HEK293T (cell line): ENCODE measurements around the gene MFRP.

Source experiments
- CTCF ChIA-PET: fragments of 350-600 bp; formaldehyde crosslinking; extraction: SDS; loops from one replicate; lab custom pipeline; 2021; ENCODE audit warnings: antibody characterized with exemption, inconsistent platforms; lab: Yijun Ruan, JAX
- POLR2A ChIA-PET: fragments of 350-600 bp; formaldehyde crosslinking; extraction: SDS; loops from one replicate; lab custom pipeline; 2020; ENCODE audit warnings: antibody characterized with exemption, inconsistent platforms; lab: Yijun Ruan, JAX
- DNase-seq: peaks from one replicate; pipeline ENCODE4 v3.0.0; 2012; ENCODE audit warnings: mixed read lengths; ENCODE audit errors: extremely low spot score
- ARNT ChIP-seq: fragments of 450-650 bp; IDR thresholded peaks from 2 replicates; pipeline ENCODE4 v1.6.1; 2017; ENCODE audit warnings: mild to moderate bottlenecking
- BHLHE40 ChIP-seq: fragments of 450-650 bp; IDR thresholded peaks from 2 replicates; pipeline ENCODE4 v1.6.1; 2016; ENCODE audit warnings: mild to moderate bottlenecking, moderate library complexity, borderline replicate concordance
- CTBP1 ChIP-seq: fragments of 450-650 bp; IDR thresholded peaks from 2 replicates; pipeline ENCODE4 v1.6.1; 2016; ENCODE audit warnings: borderline replicate concordance
- ELF4 ChIP-seq: fragments of 450-650 bp; IDR thresholded peaks from 2 replicates; pipeline ENCODE4 v1.6.1; 2017; ENCODE audit warnings: antibody characterized with exemption
- FOXA1 ChIP-seq: fragments of 450-650 bp; IDR thresholded peaks from 2 replicates; pipeline ENCODE4 v1.6.1; 2016; ENCODE audit warnings: mild to moderate bottlenecking
- FOXK2 ChIP-seq: fragments of 450-650 bp; IDR thresholded peaks from 2 replicates; pipeline ENCODE4 v1.6.1; 2016; ENCODE audit warnings: mild to moderate bottlenecking
- FOXM1 ChIP-seq: fragments of 450-650 bp; IDR thresholded peaks from 2 replicates; pipeline ENCODE4 v1.6.1; 2017; ENCODE audit warnings: mild to moderate bottlenecking, borderline replicate concordance
- HDGF ChIP-seq: fragments of 450-650 bp; IDR thresholded peaks from 2 replicates; pipeline ENCODE4 v1.6.1; 2017; ENCODE audit warnings: antibody characterized with exemption, borderline replicate concordance
- L3MBTL2 ChIP-seq: fragments of 450-650 bp; conservative IDR thresholded peaks from 2 replicates; pipeline ENCODE4 v1.6.1; 2016; ENCODE audit warnings: mild to moderate bottlenecking
- LEF1 ChIP-seq: fragments of 450-650 bp; IDR thresholded peaks from 2 replicates; pipeline ENCODE4 v1.6.1; 2017; ENCODE audit warnings: mild to moderate bottlenecking, borderline replicate concordance
- NFRKB ChIP-seq: fragments of 450-650 bp; IDR thresholded peaks from 2 replicates; pipeline ENCODE4 v1.6.1; 2016; ENCODE audit warnings: mild to moderate bottlenecking, moderate library complexity
- PKNOX1 ChIP-seq: fragments of 450-650 bp; IDR thresholded peaks from 2 replicates; pipeline ENCODE4 v1.6.1; 2016
- SP1 ChIP-seq: fragments of 450-650 bp; IDR thresholded peaks from 2 replicates; pipeline ENCODE4 v1.6.1; 2017
- SUZ12 ChIP-seq: fragments of 450-650 bp; IDR thresholded peaks from 2 replicates; pipeline ENCODE4 v1.6.1; 2016; ENCODE audit warnings: mild to moderate bottlenecking
- TARDBP ChIP-seq: fragments of 450-650 bp; IDR thresholded peaks from 2 replicates; pipeline ENCODE4 v1.6.1; 2016
- ZNF384 ChIP-seq: fragments of 450-650 bp; IDR thresholded peaks from 2 replicates; pipeline ENCODE4 v1.6.1; 2016

MFRP gene

GRCh38 chr11:119369132-119369925 is 22.8 kb upstream of the MFRP start:
- ChIA-PET CTCF (interaction anchor here (1.5 to 2.0 kb wide), 4 partner anchors 12 to 31 kb away, joined by 3 to 12 read pairs (median 6); partner anchors contain the start of genes C1QTNF5 and USP2), POLR2A (interaction anchor here (1.7 kb wide), 1 partner anchor 32 kb away, joined by 4 read pairs; no protein-coding TSS in a partner anchor)
- no peak for DNase-seq
- TF ChIP-seq L3MBTL2 (no peak), BHLHE40 (no peak), FOXK2 (no peak), LEF1 (no peak), FOXM1 (no peak), FOXA1 (no peak), ARNT (no peak), NFRKB (no peak), ZNF384 (no peak), SUZ12 (no peak), SP1 (no peak), ELF4 (no peak), CTBP1 (no peak), HDGF (no peak), PKNOX1 (no peak)

GRCh38 chr11:119368121-119369034 is 21.9 kb upstream of the MFRP start:
- ChIA-PET CTCF (interaction anchor here (0.7 to 2.0 kb wide), 6 partner anchors 13 to 176 kb away, joined by 3 to 12 read pairs (median 4); partner anchors contain the start of genes C1QTNF5 and USP2), POLR2A (interaction anchor here (1.0 to 2.2 kb wide), 3 partner anchors 11 to 31 kb away, joined by 3 to 7 read pairs (median 4); no protein-coding TSS in a partner anchor)
- no peak for DNase-seq
- TF ChIP-seq HDGF (no peak), ARNT (no peak), ELF4 (no peak), TARDBP (no peak), LEF1 (no peak), FOXM1 (no peak), SUZ12 (no peak)

GRCh38 chr11:119367661-119368120 is 21.2 kb upstream of the MFRP start:
- DNase-seq = no peak
- POLR2A ChIA-PET = interaction anchor here (0.9 to 2.2 kb wide), 4 partner anchors 11 to 30 kb away, joined by 3 to 7 read pairs (median 4); partner anchors contain the start of gene USP2
- CTCF ChIA-PET = interaction anchor here (1.1 to 2.0 kb wide), 5 partner anchors 14 to 107 kb away, joined by 3 to 12 read pairs (median 4); partner anchors contain the start of genes C1QTNF5 and USP2
- no peak for TF ChIP-seq ELF4
- TF ChIP-seq SUZ12 = no peak
- TF ChIP-seq LEF1 = no peak
- TF ChIP-seq HDGF = no peak
- no peak for TF ChIP-seq NFRKB
- no peak for TF ChIP-seq FOXA1
- TF ChIP-seq BHLHE40 = no peak
- TF ChIP-seq CTBP1 = no peak
- TF ChIP-seq ARNT = no peak

DNA sequence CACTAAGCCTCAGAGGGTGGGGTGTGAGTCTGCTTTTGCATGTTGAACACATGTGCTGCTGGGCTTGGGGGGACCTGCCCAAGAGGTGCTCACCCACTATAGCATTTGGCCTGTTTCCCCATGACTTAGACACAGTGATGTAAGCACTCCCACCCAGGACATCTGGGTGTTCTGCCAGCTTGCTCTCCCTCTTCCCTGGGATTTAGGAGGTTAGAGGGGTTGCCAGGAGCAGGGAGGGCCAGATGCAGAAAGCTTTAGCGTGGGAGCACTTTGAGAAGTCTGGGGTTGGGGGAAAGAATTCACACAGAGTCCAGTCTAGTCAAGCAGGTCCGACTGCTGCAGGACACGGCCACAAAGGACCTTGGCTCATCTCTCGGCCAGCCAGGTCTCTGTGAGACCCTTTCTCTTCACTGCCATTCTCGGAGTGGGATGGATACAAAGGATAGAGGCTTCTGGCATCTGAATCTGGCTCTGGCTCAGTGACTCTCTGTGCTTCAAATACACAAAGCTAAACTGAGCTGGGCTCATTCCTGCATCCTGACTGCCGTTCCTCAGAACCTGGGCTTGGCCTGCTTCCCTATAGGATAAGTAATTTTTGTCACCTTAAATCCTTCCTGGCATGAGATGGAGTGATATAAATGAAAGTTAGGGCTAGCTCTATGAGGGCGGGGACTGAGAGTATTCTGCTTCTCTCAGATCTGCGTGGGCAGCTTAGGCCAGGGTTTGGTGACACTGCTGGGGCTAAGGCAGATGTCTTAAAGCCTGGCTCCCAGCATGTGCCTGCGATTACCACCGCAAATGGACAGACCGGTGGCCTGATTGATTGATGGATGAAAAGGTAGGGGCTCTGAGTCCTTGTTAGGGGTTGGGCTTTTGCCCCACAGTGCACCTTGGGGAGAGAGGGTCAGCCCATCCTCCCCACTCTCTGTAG is 20.4 kb upstream of the MFRP start:
- TF ChIP-seq ELF4 (no peak), SUZ12 (no peak), HDGF (no peak), CTBP1 (no peak), ARNT (no peak), FOXM1 (no peak), BHLHE40 (no peak), LEF1 (no peak), ZNF384 (no peak), FOXK2 (no peak), NFRKB (no peak)
- DNase-seq = no peak
- ChIA-PET CTCF (interaction anchor here (1.1 kb wide), 1 partner anchor 108 kb away, joined by 3 read pairs; no protein-coding TSS in a partner anchor), POLR2A (interaction anchor here (0.9 to 2.2 kb wide), 2 partner anchors 14 to 29 kb away, joined by 3 to 7 read pairs; partner anchors contain the start of gene USP2)

- POLR2A ChIA-PET = interaction anchor here (1.6 kb wide), 1 partner anchor 31 kb away, joined by 4 read pairs; the partner anchor contains the start of gene RNF26
- CTCF ChIA-PET = interaction anchor here (0.5 to 1.6 kb wide), 6 partner anchors 9 to 793 kb away, joined by 3 to 7 read pairs (median 4); partner anchors contain the start of gene C1QTNF5
- no peak for DNase-seq
- no peak for TF ChIP-seq BHLHE40
- no peak for TF ChIP-seq SP1
- no peak for TF ChIP-seq NFRKB
- no peak for TF ChIP-seq FOXA1
- TF ChIP-seq HDGF = no peak
- TF ChIP-seq PKNOX1 = no peak
- TF ChIP-seq ARNT = no peak
- TF ChIP-seq FOXK2 = no peak
- TF ChIP-seq CTBP1 = no peak
- no peak for TF ChIP-seq TARDBP
- TF ChIP-seq LEF1 = no peak
- no peak for TF ChIP-seq ELF4
- no peak for TF ChIP-seq L3MBTL2
- no peak for TF ChIP-seq SUZ12
Observed at GRCh38 chr11:119365071-119365591, 18.6 kb upstream of the MFRP start.
